ENCODE data around the gene GAS2. TPM values are rescaled to one million over a fixed set of nuclear protein-coding genes. Genes with fewer than 3 reads are reported as not detected.
A peak's percentile ranks its signal among the peaks of the same experiment; 100 is the strongest.

The GAS2 gene
- total and polyA plus RNA-seq, 4 donors, result 0.58 to 9.8 (median 1.2) TPM

GRCh38 chr11:22808571-22809197 is 142.3 kb downstream of the GAS2 start:
- ATAC-seq (ENCODE audit: insufficient read depth, low FRiP score), result no peak

GRCh38 chr11:22809893-22810292 is 143.5 kb downstream of the GAS2 start:
- H3K9ac ChIP-seq (ENCODE audit: insufficient read depth in 1 of 2, low read length in 2 of 2), result no peak overlapping the region
- WGBS, 2 donors, result 78 to 87% methylated on average over 3 of the region's 3 CpGs
- H3K4me3 ChIP-seq, result no peak overlapping the region
- H3K4me1 ChIP-seq (ENCODE audit: control insufficient read depth in 5 of 5, insufficient read depth in 5 of 5, low read length in 5 of 5), result peaks cover 0 to 5% (median 0%) of the 10 kb centered on the region in 5 donors
- H3K27ac ChIP-seq (ENCODE audit: low read depth in 1 of 2, low read length in 1 of 2), result no peak overlapping the region
- no peaks in the 10 kb centered on the region for H3K9me3 ChIP-seq (ENCODE audit: control insufficient read depth in 4 of 4, insufficient read depth in 3 of 4, low read length in 3 of 4)
- H3K27me3 ChIP-seq (ENCODE audit: control insufficient read depth in 3 of 3, insufficient read depth in 3 of 3, low read length in 2 of 3), result no peaks in the 10 kb centered on the region
- ATAC-seq (ENCODE audit: insufficient read depth, low FRiP score) (no peak), DNase-seq (no peak)
- TF ChIP-seq CTCF (IDR thresholded peaks at IDR 0.05; ENCODE audit: control extremely low read depth, extremely low read depth), result no peak
- no peaks in the 10 kb centered on the region for H3K36me3 ChIP-seq (ENCODE audit: control insufficient read depth in 4 of 4, insufficient read depth in 4 of 4, low read length in 4 of 4)

More at GRCh38 chr11:22808571-22809197, 142.3 kb downstream of the GAS2 start:
- peak overlapping the region in 1 of 2 donors; percentile 53 for H3K27ac ChIP-seq (ENCODE audit: low read depth in 1 of 2, low read length in 1 of 2)
- DNase-seq, result peak in 2 of 3 donors; percentile 23 to 52
- no peaks in the 10 kb centered on the region for H3K27me3 ChIP-seq (ENCODE audit: control insufficient read depth in 3 of 3, insufficient read depth in 3 of 3, low read length in 2 of 3)
- peaks cover 0 to 5% (median 0%) of the 10 kb centered on the region in 5 donors for H3K4me1 ChIP-seq (ENCODE audit: control insufficient read depth in 5 of 5, insufficient read depth in 5 of 5, low read length in 5 of 5)
- no peak overlapping the region for H3K9ac ChIP-seq (ENCODE audit: insufficient read depth in 1 of 2, low read length in 2 of 2)
- no peak for TF ChIP-seq CTCF (IDR thresholded peaks at IDR 0.05; ENCODE audit: control extremely low read depth, extremely low read depth)
- no peaks in the 10 kb centered on the region for H3K36me3 ChIP-seq (ENCODE audit: control insufficient read depth in 4 of 4, insufficient read depth in 4 of 4, low read length in 4 of 4)
- H3K4me3 ChIP-seq, result no peak overlapping the region
- WGBS, 2 donors, result 84 to 86% methylated on average over 3 of the region's 3 CpGs
- H3K9me3 ChIP-seq (ENCODE audit: control insufficient read depth in 4 of 4, insufficient read depth in 3 of 4, low read length in 3 of 4), result no peaks in the 10 kb centered on the region

- ATAC-seq (ENCODE audit: insufficient read depth, low FRiP score), result no peak
- no peaks in the 10 kb centered on the region for H3K9me3 ChIP-seq (ENCODE audit: control insufficient read depth in 4 of 4, insufficient read depth in 3 of 4, low read length in 3 of 4)
- H3K4me1 ChIP-seq (ENCODE audit: control insufficient read depth in 5 of 5, insufficient read depth in 5 of 5, low read length in 5 of 5), result no peaks in the 10 kb centered on the region
- no peak overlapping the region for H3K9ac ChIP-seq (ENCODE audit: insufficient read depth in 1 of 2, low read length in 2 of 2)
- H3K27me3 ChIP-seq (ENCODE audit: control insufficient read depth in 3 of 3, insufficient read depth in 3 of 3, low read length in 2 of 3), result no peaks in the 10 kb centered on the region
- no peak overlapping the region for H3K4me3 ChIP-seq
- no peak for DNase-seq
- TF ChIP-seq CTCF (IDR thresholded peaks at IDR 0.05; ENCODE audit: control extremely low read depth, extremely low read depth), result no peak
- peaks cover 0 to 11% (median 2%) of the 10 kb centered on the region in 4 donors for H3K36me3 ChIP-seq (ENCODE audit: control insufficient read depth in 4 of 4, insufficient read depth in 4 of 4, low read length in 4 of 4)
- 95 to 97% methylated on average over 2 of the region's 2 CpGs for WGBS, 2 donors
- no peak overlapping the region for H3K27ac ChIP-seq (ENCODE audit: low read depth in 1 of 2, low read length in 1 of 2)
Observed at GRCh38 chr11:22822203-22822602, 155.8 kb downstream of the GAS2 start.

All from lung (tissue), 12 donors.